HG03457 (cell line): ENCODE measurements around the gene OTUB1.
"Not testable (repeated sequence)": the region's sequence is repeated elsewhere in the genome, so short reads cannot be mapped to it uniquely, and the experiment has no call there.

Experiments used
- ATAC-seq: cut with Tn5 transposase; IDR thresholded peaks from one replicate; pipeline ENCODE4 v1.9.1; 2021; ENCODE audit warnings: moderate number of reproducible peaks; ENCODE audit not compliant: unreplicated experiment

The OTUB1 gene

GRCh38 chr11:64041846-64042245 is 55.6 kb downstream of the OTUB1 start:
- ATAC-seq: no peak

GRCh38 chr11:64042301-64042700 is 56.1 kb downstream of the OTUB1 start:
- ATAC-seq: no peak

- no peak for ATAC-seq
These were observed 57.3 kb downstream of the OTUB1 start for GRCh38 chr11:64043545-64043944.

- ATAC-seq: no peak
These were observed 58.6 kb downstream of the OTUB1 start for GRCh38 chr11:64044730-64045393.

- no peak for ATAC-seq
These were observed 59.5 kb downstream of the OTUB1 start for GRCh38 chr11:64045700-64046099.

GRCh38 chr11:64047373-64047772 is 61.1 kb downstream of the OTUB1 start:
- not testable (repeated sequence) for ATAC-seq
